PC-9 (cell line): ENCODE data around the gene SLC6A18.

Source experiments
- EZH2 ChIP-seq: fragments of 200-600 bp; sonication (generic); IDR thresholded peaks from 2 replicates; pipeline ENCODE4 v1.8.0; 2017; ENCODE audit warnings: antibody characterized with exemption, low read depth
- TF ChIP-seq, protein P1 (sequence below): fragments of 200-600 bp; sonication (generic); conservative IDR thresholded peaks from 2 replicates; pipeline ENCODE4 v1.6.1; 2017; ENCODE audit warnings: mixed run types, antibody characterized with exemption, mild to moderate bottlenecking, moderate library complexity

DNA sequence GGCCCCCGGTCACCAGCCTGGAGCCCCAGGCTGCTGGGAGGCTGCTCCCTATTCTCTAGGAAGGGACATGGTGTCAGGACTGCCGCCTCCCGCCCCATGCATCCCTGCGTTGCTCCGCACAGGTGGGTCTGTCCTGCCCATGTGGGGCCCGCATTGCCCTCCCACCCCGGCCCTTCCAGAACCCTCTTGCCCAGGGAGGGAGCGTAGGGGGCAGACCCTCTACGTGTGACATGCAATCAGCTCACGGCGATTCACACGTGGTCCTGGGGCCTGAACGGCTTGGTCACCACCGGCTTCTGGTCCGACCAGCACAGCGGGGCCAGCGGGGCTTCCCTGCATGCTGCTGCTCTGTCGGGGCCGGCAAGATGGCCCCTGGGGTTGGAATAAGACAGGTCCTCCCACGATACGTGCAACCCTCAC, 14.3 kb upstream of the SLC6A18 start:
- TF ChIP-seq, protein P1, sequence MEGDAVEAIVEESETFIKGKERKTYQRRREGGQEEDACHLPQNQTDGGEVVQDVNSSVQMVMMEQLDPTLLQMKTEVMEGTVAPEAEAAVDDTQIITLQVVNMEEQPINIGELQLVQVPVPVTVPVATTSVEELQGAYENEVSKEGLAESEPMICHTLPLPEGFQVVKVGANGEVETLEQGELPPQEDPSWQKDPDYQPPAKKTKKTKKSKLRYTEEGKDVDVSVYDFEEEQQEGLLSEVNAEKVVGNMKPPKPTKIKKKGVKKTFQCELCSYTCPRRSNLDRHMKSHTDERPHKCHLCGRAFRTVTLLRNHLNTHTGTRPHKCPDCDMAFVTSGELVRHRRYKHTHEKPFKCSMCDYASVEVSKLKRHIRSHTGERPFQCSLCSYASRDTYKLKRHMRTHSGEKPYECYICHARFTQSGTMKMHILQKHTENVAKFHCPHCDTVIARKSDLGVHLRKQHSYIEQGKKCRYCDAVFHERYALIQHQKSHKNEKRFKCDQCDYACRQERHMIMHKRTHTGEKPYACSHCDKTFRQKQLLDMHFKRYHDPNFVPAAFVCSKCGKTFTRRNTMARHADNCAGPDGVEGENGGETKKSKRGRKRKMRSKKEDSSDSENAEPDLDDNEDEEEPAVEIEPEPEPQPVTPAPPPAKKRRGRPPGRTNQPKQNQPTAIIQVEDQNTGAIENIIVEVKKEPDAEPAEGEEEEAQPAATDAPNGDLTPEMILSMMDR, result no peak
- TF ChIP-seq EZH2, result no peak
